Stimulated activated CD4-positive, alpha-beta T cell treated with anti-CD3 and anti-CD28 coated beads, Interleukin-2, amount 100 ng/mL, for 4 hours (primary cell): ENCODE measurements around the gene ZGPAT.
"Not testable (repeated sequence)": the region's sequence is repeated elsewhere in the genome, so short reads cannot be mapped to it uniquely, and the experiment has no call there.

Experiments
- DNase-seq: peaks from one replicate; pipeline ENCODE4 v3.0.0-alpha.2; 2020; ENCODE audit warnings: low read depth

Gene ZGPAT

GRCh38 chr20:63766695-63767426 is 59.0 kb downstream of the ZGPAT start:
- no peak for DNase-seq

DNA sequence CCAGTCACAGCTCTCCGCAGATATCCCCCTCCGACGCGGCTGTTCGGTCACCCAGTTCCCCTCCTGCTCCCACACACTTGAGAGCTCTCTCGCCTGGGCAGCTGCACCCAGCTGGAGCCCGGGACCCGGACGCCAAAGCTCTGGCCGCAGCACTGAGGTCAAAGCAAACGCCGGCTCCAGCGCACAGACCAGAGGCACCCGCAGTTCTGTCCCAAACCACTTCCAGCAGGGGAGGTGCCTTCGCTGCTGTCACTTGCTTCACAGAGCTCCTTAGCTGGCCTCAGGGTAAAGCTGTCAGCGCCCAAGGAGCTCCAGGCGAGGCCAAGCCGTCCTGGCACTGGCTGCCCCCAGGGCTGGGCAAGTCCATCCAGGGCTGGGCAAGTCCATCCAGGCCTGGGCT is 59.6 kb downstream of the ZGPAT start:
- no peak for DNase-seq

GRCh38 chr20:63767886-63768285 is 60.0 kb downstream of the ZGPAT start:
- DNase-seq: no peak

- no peak for DNase-seq
Measured at GRCh38 chr20:63768591-63769515, 61.0 kb downstream of the ZGPAT start.

DNA sequence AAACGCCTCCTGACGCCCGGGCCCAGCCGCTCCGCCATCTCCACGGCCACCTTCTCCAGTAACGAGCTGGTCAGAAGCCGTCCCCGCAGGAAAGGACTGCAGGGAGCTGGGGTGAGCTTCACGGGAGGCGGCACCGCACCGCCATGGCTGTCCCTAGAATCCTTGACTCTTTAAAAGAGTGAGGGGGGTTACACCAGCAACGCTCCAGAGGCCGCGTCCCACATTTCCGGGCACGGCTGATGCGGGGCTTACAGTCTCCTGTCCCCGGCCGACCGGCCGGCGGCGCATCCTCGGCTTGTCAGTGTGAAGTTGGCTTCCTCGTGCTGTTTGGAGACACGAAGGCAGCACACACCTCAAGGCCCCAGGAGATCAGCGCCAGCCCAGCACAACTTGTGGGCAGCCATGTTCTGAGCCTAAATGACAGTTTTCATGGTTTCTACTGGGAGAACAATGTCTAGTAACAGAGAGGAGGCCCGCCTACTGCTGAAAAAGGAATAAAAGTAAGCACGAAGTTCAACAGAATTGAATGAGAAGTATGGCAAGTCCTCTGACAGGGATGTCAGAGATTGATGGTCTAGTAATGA is 62.1 kb downstream of the ZGPAT start:
- DNase-seq: no peak

- no peak for DNase-seq
Measured at GRCh38 chr20:63771046-63771707, 63.3 kb downstream of the ZGPAT start.

DNA sequence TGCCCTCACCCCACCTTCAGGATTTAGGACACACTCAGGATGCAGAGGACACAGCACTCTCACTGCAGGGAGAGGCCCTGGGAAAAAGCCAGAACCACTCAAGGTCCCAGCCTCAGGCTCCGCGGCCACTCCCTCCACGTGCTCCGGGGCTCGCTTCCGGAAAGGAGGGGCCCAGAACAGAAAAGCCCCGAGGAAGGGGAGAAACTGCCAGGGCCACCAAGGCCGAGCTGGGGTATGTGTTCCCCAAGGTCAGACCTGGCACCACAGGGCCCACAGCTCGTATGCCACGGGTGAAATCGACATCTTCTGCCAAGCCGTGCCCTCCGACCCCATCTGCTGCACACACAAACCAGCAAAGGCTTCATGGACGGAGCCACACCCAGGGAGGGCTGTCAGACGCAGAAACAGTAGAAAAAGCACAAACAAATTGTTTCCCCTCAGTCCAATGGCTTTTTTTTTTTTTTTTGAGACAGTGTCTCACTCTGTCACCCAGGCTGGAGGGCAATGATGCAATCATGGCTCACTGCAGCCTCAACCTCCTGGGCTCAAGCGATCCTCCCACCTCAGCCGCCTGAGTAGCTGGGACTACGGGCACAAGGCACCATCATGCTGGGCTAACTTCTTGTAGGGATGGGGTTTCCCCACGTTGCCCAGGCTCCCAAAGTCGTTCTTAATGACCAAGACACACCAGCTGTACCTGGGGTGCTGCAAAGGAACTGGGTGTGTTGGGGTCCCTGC is 65.1 kb downstream of the ZGPAT start:
- DNase-seq: no peak

- no peak for DNase-seq
Measured at GRCh38 chr20:63773571-63774241, 65.9 kb downstream of the ZGPAT start.

- no peak for DNase-seq
Measured at GRCh38 chr20:63774306-63774705, 66.5 kb downstream of the ZGPAT start.

DNA sequence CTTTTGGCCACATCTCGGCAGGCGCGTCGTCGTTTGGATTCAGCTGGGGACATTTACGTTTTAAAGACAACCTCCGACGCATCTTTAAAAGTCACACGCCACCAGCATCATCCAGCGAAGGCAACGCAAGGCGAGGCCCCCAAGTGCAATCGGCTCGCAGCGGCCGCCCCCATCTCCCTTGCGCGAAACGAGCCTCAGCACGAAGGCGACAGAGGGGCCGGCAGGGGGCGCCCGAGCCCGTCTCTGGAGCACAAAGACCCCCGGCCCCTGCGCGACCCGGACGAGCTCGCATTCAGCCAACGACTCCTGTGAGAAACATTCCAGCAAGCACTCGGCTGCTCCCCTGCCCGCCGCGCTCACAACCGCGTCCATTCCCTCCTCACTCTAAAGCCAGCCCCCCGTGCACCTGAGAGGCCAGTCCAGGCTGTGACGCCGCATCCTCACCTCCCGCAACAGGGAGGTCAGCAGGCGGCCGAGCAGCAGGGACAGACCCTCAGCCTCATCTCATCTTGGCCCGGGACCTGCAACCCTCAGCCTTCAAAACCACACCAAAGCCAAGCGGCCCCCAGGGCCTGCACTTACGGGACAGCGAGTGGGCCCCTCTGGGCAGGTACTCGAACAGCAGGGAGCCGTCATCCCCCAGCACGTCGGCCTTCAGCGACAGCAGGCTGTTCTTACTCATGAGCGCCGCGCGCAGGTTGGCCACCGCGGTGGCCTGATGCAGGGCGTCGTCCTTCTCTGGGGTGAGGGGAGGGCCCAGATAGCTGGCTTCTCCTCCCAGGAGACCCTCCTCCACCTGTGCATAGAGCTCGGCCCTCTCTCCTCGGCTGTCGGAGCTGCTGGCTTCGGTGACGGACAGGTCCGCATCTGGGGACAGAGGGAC is 67.5 kb downstream of the ZGPAT start:
- DNase-seq: no peak

GRCh38 chr20:63776875-63777274 is 69.0 kb downstream of the ZGPAT start:
- DNase-seq: not testable (repeated sequence)

DNA sequence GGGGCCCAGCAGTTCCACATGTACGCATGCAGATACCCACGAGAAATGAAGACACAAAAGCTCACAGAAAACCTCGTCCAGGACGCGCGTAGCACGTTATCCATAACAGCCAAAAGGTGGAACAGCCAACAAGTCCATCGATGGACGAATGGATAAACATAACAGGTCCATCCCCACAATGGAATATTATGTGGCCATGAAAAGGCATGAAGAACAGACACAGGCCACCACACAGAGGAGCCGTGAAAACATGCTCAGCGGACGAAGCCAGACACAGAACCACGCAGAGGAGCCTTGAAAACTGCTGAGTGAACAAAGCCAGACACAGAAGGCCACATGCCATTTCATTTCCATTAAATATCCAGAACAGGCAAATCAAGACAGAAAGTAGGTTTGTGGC is 69.8 kb downstream of the ZGPAT start:
- no peak for DNase-seq

- DNase-seq: no peak
Measured at GRCh38 chr20:63778034-63778752, 70.4 kb downstream of the ZGPAT start.

DNA sequence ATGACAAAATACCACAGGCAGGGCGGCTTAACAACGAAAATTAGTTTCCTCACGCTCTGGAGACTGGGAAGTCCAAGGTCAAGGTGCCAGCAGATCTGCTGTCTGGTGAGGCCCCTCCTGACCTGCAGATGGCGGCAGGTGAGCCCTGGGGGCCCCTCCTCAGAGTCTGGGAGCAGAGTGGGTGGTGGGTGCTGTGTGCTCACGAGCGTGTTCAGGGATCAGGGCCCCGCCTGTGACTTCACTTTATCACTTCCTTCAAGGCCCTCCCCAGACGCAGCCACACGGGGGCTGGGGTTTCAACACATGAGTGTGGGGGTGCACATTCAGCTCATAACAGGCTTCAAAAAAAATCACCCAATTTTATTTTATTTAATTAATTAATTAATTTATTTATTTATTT is 71.0 kb downstream of the ZGPAT start:
- DNase-seq: no peak

- no peak for DNase-seq
Measured at GRCh38 chr20:63781181-63781580, 73.3 kb downstream of the ZGPAT start.

DNA sequence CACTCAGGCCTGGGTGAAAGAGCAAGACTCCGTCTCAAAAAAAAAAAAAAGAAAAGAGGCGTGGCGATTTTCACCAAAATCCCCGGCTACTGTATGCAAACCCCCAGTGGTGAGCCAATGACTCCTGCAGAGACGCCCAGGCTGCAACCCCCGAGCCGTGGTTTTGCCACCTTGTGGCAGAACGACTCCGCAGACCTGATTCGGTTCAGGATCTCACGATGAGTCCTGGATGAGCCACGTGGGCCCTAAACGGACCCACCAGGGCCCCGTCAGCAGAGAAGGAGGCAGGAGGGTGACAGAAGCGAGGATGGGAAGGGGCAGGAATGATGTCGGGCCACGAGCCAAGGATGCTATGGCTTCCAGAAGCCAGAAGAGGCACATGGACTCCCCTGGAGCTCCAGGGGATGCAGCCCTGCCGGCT is 74.2 kb downstream of the ZGPAT start:
- no peak for DNase-seq

DNA sequence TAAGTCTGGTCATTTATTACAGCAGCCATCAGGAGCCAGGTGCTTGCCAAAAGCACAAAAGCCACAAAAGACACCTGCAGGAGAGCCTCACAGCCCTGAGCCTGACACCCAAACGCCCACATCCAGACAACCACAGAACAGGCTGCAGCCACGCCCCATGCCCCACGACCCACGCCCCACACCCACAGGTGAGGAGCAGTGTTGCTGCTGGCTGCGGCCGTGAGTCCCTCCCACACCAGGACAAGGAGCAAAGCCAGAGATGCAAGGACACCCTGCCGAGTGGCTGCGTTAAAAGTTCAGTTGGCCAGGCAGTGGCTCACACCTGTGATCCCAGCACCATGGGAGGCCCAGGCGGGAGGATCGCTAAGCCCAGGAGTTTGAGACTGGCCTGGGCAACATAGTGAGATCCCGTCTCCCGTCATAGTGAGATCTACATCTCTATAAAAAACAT is 74.7 kb downstream of the ZGPAT start:
- DNase-seq: peak; percentile 28

DNA sequence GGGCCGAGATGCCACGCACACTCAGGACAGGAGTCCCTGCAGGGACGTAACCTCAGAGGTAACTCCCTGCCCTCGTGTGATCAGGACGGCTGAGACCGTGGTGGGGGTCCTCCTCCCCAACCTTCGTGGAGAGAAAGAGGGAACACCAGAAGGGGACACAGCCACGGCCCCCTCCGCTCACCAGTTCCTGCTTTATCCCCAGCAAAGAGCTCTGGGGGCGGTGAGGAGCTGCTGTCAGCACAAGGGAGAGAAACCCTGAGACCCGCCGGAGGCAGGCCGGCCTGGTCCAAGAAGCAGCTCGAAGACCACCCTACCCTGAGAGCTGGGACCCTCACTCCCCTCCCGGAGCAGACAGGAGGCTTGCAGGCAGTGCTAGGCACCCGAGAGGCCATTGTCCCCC is 76.1 kb downstream of the ZGPAT start:
- no peak for DNase-seq

- DNase-seq: no peak
Measured at GRCh38 chr20:63785691-63786131, 77.9 kb downstream of the ZGPAT start.
